Colonic mucosa (tissue), 4 donors: Measurements from ENCODE around the gene MAOB. TPM values are rescaled to one million over a fixed set of nuclear protein-coding genes. Genes with fewer than 3 reads are reported as not detected.
A peak's percentile ranks its signal among the peaks of the same experiment; 100 is the strongest.

Source experiments
- DNase-seq: peaks from one replicate; pipeline ENCODE4 v3.0.0-alpha.2; 2020
- H3K27ac ChIP-seq: fragments of 200-600 bp; one replicate; pipeline ENCODE4 v1.8.0; 2021
- H3K27me3 ChIP-seq: fragments of 200-600 bp; one replicate; pipeline ENCODE4 v1.8.0; 2021
- H3K36me3 ChIP-seq: fragments of 200-600 bp; one replicate; pipeline ENCODE4 v1.8.0; 2021
- H3K4me1 ChIP-seq: fragments of 200-600 bp; one replicate; pipeline ENCODE4 v1.8.0; 2021; ENCODE audit warnings: mild to moderate bottlenecking
- H3K4me3 ChIP-seq: fragments of 200-600 bp; one replicate; pipeline ENCODE4 v1.8.0; 2021
- H3K9ac ChIP-seq, 2 donors: one replicate each; pipeline ENCODE4 v1.7.0; 2013; ENCODE audit warnings: control low read depth in 2 of 2, low read depth in 2 of 2, low read length in 2 of 2
- H3K9me3 ChIP-seq: fragments of 200-600 bp; one replicate; pipeline ENCODE4 v1.8.0; 2021
- CTCF ChIP-seq: fragments of 200-600 bp; IDR thresholded peaks from one replicate; pipeline ENCODE4 v1.8.0; 2022; ENCODE audit warnings: antibody characterized with exemption, mild to moderate bottlenecking
- intact Hi-C: fragments of 100-400 bp; cut with DNase I; formaldehyde crosslinking; loops from one replicate; pipeline ENCODE4 v1.14.1; 2022
- total RNA-seq, 2 donors: library from RNA; stranded (reverse); fragmentation: NEBNext Ultra II Directional in 1 of 2; extraction: Animal tissue kit (Norgen Biotek cat#: 25700) in 1 of 2; gene quantifications; one replicate each; pipeline ENCODE4 v1.2.1, GENCODE V29; 2021
- donor health status: healthy.
- donor health status: DM: no; HTN: no; CAD: no.
- donor health status: DM: no; HTN: no; CAD: no.

Gene MAOB
- total RNA-seq, 2 donors from 2014 or later: 4.4 to 9.2 TPM

GRCh38 chrX:43758044-43758443, 124.2 kb downstream of the MAOB start:
- intact Hi-C loops: loop anchor here (10.0 kb wide), 1 partner anchor 413 kb away; no protein-coding TSS in a partner anchor

GRCh38 chrX:43756076-43756475, 126.2 kb downstream of the MAOB start:
- no peaks in the 10 kb centered on the region for H3K36me3 ChIP-seq
- intact Hi-C loops: loop anchor here (10.0 kb wide), 1 partner anchor 411 kb away; no protein-coding TSS in a partner anchor
- no peaks in the 10 kb centered on the region for H3K9me3 ChIP-seq
- TF ChIP-seq CTCF: no peak
- no peak overlapping the region for H3K4me3 ChIP-seq
- DNase-seq: no peak
- no peak overlapping the region for H3K27ac ChIP-seq
- H3K27me3 ChIP-seq: no peaks in the 10 kb centered on the region
- H3K9ac ChIP-seq: no peak overlapping the region
- H3K4me1 ChIP-seq: no peaks in the 10 kb centered on the region

More at GRCh38 chrX:43758044-43758443, 124.2 kb downstream of the MAOB start:
- no peak for TF ChIP-seq CTCF
- no peaks in the 10 kb centered on the region for H3K4me1 ChIP-seq
- no peaks in the 10 kb centered on the region for H3K27me3 ChIP-seq
- no peaks in the 10 kb centered on the region for H3K9me3 ChIP-seq
- no peak for DNase-seq
- no peak overlapping the region for H3K27ac ChIP-seq
- H3K4me3 ChIP-seq: no peak overlapping the region
- no peak overlapping the region for H3K9ac ChIP-seq
- H3K36me3 ChIP-seq: no peaks in the 10 kb centered on the region

GRCh38 chrX:43753637-43754036, 128.6 kb downstream of the MAOB start:
- H3K9ac ChIP-seq: no peak overlapping the region
- H3K27ac ChIP-seq: no peak overlapping the region
- no peaks in the 10 kb centered on the region for H3K4me1 ChIP-seq
- intact Hi-C loops: loop anchor here (10.0 kb wide), 1 partner anchor 409 kb away; no protein-coding TSS in a partner anchor
- DNase-seq: no peak
- H3K27me3 ChIP-seq: no peaks in the 10 kb centered on the region
- TF ChIP-seq CTCF: no peak
- H3K9me3 ChIP-seq: no peaks in the 10 kb centered on the region
- H3K4me3 ChIP-seq: no peak overlapping the region
- no peaks in the 10 kb centered on the region for H3K36me3 ChIP-seq

- H3K36me3 ChIP-seq: no peaks in the 10 kb centered on the region
- no peaks in the 10 kb centered on the region for H3K27me3 ChIP-seq
- H3K4me1 ChIP-seq: no peaks in the 10 kb centered on the region
- no peaks in the 10 kb centered on the region for H3K9me3 ChIP-seq
- DNase-seq: peak; percentile 58
- H3K9ac ChIP-seq: no peak overlapping the region
- TF ChIP-seq CTCF: peak; percentile 62
- no peak overlapping the region for H3K4me3 ChIP-seq
- H3K27ac ChIP-seq: no peak overlapping the region
- intact Hi-C loops: loop anchor here (2.0 to 10.0 kb wide), 2 partner anchors 191 to 405 kb away; no protein-coding TSS in a partner anchor
These were observed 132.0 kb downstream of the MAOB start for GRCh38 chrX:43750248-43750676.

- DNase-seq: no peak
- TF ChIP-seq CTCF: no peak
- Histone ChIP-seq H3K4me1 (no peaks in the 10 kb centered on the region), H3K27me3 (no peaks in the 10 kb centered on the region), H3K9ac (no peak overlapping the region), H3K27ac (no peak overlapping the region), H3K4me3 (no peak overlapping the region), H3K36me3 (no peaks in the 10 kb centered on the region), H3K9me3 (no peaks in the 10 kb centered on the region)
- intact Hi-C loops: loop anchor here (10.0 kb wide), 1 partner anchor 83 kb away; no protein-coding TSS in a partner anchor
These were observed 134.8 kb downstream of the MAOB start for GRCh38 chrX:43747476-43747875.
